GM18951 (cell line): ENCODE measurements around the gene DDA1.

Experiments used
- POLR2A ChIP-seq: IDR thresholded peaks from 4 replicates; pipeline ENCODE4 v1.6.1; 2011; ENCODE audit warnings: mild to moderate bottlenecking; ENCODE audit not compliant: insufficient read length, insufficient read depth; ENCODE audit errors: extremely low read depth
- in situ Hi-C: fragments of 300-500 bp; cut with MboI; formaldehyde crosslinking; loops from one replicate; pipeline ENCODE4 v1.12.0; 2022; ENCODE audit warnings: low sequenced_read_pairs, mixed read lengths, inconsistent platforms; ENCODE audit not compliant: unreplicated experiment

The DDA1 gene

GRCh38 chr19:17325133-17325532 lies 15.8 kb downstream of the DDA1 start:
- in situ Hi-C loops: no loop called here
- TF ChIP-seq POLR2A: no peak

GRCh38 chr19:17325881-17326594 lies 16.7 kb downstream of the DDA1 start:
- in situ Hi-C loops: no loop called here
- no peak for TF ChIP-seq POLR2A

- no peak for TF ChIP-seq POLR2A
- in situ Hi-C loops: no loop called here
These were observed 17.2 kb downstream of the DDA1 start for GRCh38 chr19:17326595-17326966.

- no peak for TF ChIP-seq POLR2A
These were observed 17.8 kb downstream of the DDA1 start for GRCh38 chr19:17327068-17327653.

GRCh38 chr19:17327654-17328516 lies 18.5 kb downstream of the DDA1 start:
- no peak for TF ChIP-seq POLR2A
- in situ Hi-C loops: no loop called here

More at GRCh38 chr19:17327068-17327653, 17.8 kb downstream of the DDA1 start:
- in situ Hi-C loops: no loop called here

- TF ChIP-seq POLR2A: no peak
- in situ Hi-C loops: no loop called here
These were observed 19.4 kb downstream of the DDA1 start for GRCh38 chr19:17328517-17329365.

- TF ChIP-seq POLR2A: no peak
- in situ Hi-C loops: no loop called here
These were observed 20.3 kb downstream of the DDA1 start for GRCh38 chr19:17329366-17330261.

- TF ChIP-seq POLR2A: no peak
- in situ Hi-C loops: no loop called here
These were observed 21.1 kb downstream of the DDA1 start for GRCh38 chr19:17330262-17331044.

GRCh38 chr19:17331045-17331558 lies 21.7 kb downstream of the DDA1 start:
- in situ Hi-C loops: no loop called here
- TF ChIP-seq POLR2A: no peak

- TF ChIP-seq POLR2A: no peak
- in situ Hi-C loops: no loop called here
These were observed 23.0 kb downstream of the DDA1 start for GRCh38 chr19:17332360-17332676.
